Measurements from ENCODE around the gene HDAC10. TPM values are rescaled to one million over a fixed set of nuclear protein-coding genes. Genes with fewer than 3 reads are reported as not detected.

HDAC10 gene
- total RNA-seq, 4 donors from 2014 or later = 36.4 to 60.7 (median 45.7) TPM

GRCh38 chr22:50219800-50220602, 31.1 kb downstream of the HDAC10 start:
- no peak for DNase-seq (ENCODE audit: low spot score in 2 of 2)
- 84 to 89% methylated on average over 25 of the region's 25 CpGs for WGBS, 2 donors
- TF ChIP-seq CTCF (IDR thresholded peaks at IDR 0.05) (no peak), POLR2A (IDR thresholded peaks at IDR 0.05) (no peak)
- H3K4me3 ChIP-seq (ENCODE audit: low read depth, poor library complexity, severe bottlenecking) = no peak overlapping the region
- intact Hi-C loops (cut with DNase I; ENCODE audit: low total_unique reads) = no loop called here

- DNase-seq (ENCODE audit: low spot score in 2 of 2) = peak; percentile 81 to 94
- intact Hi-C loops (cut with DNase I; ENCODE audit: low total_unique reads) = no loop called here
- WGBS, 2 donors = 71 to 76% methylated on average over 39 to 41 of the region's 42 CpGs
- H3K4me3 ChIP-seq (ENCODE audit: low read depth, poor library complexity, severe bottlenecking) = no peak overlapping the region
- no peak for TF ChIP-seq CTCF (IDR thresholded peaks at IDR 0.05)
- TF ChIP-seq POLR2A (IDR thresholded peaks at IDR 0.05) = no peak
Measured at GRCh38 chr22:50218996-50219727, 31.9 kb downstream of the HDAC10 start.

GRCh38 chr22:50218153-50218995, 32.7 kb downstream of the HDAC10 start:
- no peak for TF ChIP-seq POLR2A (IDR thresholded peaks at IDR 0.05)
- no peak for TF ChIP-seq CTCF (IDR thresholded peaks at IDR 0.05)
- H3K4me3 ChIP-seq (ENCODE audit: low read depth, poor library complexity, severe bottlenecking) = no peak overlapping the region
- no peak for DNase-seq (ENCODE audit: low spot score in 2 of 2)
- WGBS, 2 donors = 83 to 97% methylated on average over 6 to 27 of the region's 43 CpGs
- intact Hi-C loops (cut with DNase I; ENCODE audit: low total_unique reads) = no loop called here

GRCh38 chr22:50217543-50218152, 33.4 kb downstream of the HDAC10 start:
- TF ChIP-seq POLR2A (IDR thresholded peaks at IDR 0.05) (no peak), CTCF (IDR thresholded peaks at IDR 0.05) (no peak)
- H3K4me3 ChIP-seq (ENCODE audit: low read depth, poor library complexity, severe bottlenecking) = no peak overlapping the region
- no peak for DNase-seq (ENCODE audit: low spot score in 2 of 2)
- intact Hi-C loops (cut with DNase I; ENCODE audit: low total_unique reads) = no loop called here
- 66 to 88% methylated on average over 6 to 21 of the region's 21 CpGs for WGBS, 2 donors
